ENCODE results near the gene AATK.

DNA sequence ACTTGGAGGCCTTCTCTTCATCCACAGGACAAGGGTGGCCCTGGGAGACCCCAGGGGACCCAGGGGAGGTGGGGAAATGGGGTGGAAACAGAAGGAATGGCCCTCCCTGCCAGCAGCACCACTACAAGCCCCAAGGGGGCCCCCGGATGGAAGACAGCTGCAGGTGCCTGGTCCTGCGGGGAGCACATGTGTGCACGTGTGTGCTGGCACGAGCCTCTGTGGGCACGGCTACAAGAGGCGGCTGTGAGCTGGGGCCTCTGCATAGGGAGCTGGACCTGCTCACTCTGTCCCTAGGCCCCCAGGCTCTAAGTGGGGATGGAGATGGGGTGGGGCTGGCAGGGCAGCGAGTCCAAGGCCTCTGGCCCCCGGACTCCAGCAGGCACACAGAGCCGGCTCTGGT lies 13.2 kb upstream of the AATK start:
- TF ChIP-seq, protein P1, sequence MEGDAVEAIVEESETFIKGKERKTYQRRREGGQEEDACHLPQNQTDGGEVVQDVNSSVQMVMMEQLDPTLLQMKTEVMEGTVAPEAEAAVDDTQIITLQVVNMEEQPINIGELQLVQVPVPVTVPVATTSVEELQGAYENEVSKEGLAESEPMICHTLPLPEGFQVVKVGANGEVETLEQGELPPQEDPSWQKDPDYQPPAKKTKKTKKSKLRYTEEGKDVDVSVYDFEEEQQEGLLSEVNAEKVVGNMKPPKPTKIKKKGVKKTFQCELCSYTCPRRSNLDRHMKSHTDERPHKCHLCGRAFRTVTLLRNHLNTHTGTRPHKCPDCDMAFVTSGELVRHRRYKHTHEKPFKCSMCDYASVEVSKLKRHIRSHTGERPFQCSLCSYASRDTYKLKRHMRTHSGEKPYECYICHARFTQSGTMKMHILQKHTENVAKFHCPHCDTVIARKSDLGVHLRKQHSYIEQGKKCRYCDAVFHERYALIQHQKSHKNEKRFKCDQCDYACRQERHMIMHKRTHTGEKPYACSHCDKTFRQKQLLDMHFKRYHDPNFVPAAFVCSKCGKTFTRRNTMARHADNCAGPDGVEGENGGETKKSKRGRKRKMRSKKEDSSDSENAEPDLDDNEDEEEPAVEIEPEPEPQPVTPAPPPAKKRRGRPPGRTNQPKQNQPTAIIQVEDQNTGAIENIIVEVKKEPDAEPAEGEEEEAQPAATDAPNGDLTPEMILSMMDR (IDR thresholded peaks at IDR 0.05), result no peak
- TF ChIP-seq POLR2A (IDR thresholded peaks at IDR 0.05), result no peak
